ENCODE measurements around the gene NR1H3.

The NR1H3 gene

DNA sequence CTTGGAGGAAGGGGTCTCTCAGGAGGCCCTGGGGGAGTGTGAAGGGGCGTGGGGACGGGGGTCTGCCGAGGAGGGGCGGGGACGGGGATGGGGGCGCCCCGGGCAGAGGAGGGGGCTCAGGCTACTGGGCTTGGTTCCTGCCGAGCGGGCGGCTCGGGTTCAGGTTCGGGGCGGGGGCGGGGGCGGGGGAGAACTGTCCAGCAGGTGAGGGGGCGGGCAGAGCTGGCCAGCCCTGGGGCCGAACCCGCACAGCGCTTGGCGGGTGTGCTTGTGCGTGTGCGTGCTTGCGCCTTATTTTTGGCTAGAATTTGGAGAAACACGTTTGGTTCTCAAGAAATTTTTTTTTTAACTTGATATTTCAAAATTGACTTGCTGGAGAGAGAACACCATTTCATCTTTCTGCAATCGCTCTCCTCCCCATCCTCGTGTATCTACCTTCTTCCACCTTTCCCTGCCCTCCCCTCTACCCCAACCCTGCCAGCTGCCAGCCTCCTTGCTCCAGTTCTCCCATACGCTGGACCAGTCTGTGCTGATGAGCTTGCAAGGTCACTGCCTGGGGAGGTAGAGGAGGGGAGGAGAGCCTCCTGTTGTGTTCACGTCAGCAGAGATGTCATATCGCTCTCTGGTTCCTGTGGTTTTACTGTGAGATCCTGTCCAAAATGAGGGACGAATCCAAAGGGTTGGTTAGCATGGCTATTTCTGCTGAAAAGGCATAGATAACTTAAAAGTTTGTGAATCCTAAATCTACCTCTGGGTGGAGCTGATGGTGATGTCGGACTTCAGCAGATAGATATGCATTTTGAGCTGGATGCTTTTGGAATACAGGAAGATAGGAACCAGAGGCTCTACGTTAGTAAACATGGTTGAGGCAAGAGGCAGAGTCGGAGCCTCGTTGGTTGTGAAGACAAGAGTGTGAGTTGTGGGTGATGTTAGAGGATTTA is 12.8 kb downstream of the NR1H3 start:
- no peak for DNase-seq

GRCh38 chr11:47271328-47271727 is 13.5 kb downstream of the NR1H3 start:
- no peak for DNase-seq

GRCh38 chr11:47271961-47272661 is 14.3 kb downstream of the NR1H3 start:
- peak; percentile 55 for DNase-seq

GRCh38 chr11:47272706-47273105 is 14.9 kb downstream of the NR1H3 start:
- DNase-seq, result no peak

DNA sequence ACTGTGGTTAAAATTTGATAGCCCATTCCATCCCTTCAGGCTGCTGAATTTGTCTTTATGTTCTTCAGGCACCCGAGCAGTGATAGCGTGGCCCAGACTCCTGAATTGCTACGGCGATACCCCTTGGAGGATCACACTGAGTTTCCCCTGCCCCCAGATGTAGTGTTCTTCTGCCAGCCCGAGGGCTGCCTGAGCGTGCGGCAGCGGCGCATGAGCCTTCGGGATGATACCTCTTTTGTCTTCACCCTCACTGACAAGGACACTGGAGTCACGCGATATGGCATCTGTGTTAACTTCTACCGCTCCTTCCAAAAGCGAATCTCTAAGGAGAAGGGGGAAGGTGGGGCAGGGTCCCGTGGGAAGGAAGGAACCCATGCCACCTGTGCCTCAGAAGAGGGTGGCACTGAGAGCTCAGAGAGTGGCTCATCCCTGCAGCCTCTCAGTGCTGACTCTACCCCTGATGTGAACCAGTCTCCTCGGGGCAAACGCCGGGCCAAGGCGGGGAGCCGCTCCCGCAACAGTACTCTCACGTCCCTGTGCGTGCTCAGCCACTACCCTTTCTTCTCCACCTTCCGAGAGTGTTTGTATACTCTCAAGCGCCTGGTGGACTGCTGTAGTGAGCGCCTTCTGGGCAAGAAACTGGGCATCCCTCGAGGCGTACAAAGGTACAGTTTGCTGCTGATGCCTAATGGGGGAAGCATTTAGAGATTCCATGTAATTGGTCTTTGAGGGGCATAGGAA is 16.9 kb downstream of the NR1H3 start:
- DNase-seq, result no peak

DNA sequence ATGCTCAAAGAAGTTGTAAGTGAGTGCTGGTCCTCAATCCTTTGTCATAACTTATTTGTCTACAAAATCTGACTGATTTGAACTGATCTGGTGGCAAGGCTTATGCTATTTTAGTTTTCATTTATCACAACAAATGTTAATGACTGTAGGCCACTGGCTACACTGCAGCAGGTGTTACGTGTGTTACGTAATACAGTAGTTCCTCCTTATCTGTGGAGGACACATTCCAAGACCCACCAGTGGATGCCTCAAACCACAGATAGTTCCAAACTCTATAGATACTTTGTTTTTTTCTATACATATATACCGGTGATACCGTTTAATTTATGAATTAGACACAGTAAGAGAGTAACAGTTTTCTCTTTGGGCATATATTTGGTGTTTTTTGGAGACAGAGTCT is 19.1 kb downstream of the NR1H3 start:
- no peak for DNase-seq

- DNase-seq, result no peak
Observed at GRCh38 chr11:47278058-47278457, 20.3 kb downstream of the NR1H3 start.

DNA sequence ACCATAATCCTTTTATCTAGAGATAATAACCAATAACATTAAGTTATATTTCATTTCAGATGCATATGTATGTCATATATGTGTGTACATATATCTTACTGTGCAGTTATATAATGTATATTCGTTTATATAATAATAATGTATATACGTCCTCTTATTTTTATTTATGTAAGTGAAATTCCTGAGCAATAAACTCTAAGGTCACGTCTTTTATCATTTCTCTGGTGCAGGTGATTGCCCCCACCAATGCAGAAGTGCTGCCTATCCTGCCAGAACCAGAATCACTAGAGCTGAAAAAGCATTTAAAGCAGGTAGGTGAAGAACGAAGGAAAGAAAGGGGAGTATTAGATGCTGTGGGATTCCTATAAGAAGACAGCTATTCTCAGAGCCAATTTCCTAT is 21.0 kb downstream of the NR1H3 start:
- no peak for DNase-seq

DNA sequence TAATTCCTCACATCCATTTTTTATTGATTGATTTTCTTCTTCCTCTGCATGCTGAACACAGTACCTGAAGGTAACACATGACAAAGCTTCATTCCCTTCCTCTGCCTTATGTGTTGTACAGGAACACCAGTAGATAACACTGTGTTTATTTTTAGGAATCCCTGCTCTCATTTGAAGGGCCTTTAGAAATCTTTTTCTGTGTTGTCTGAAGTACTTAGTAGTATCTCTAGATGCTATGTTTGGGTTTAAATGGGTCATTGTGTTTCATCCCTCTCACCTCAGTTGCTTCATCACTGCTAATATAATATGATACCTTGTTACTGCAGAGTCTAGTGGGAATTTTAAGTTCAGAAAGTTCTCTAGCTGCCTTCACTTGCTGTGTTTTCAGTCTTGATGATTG is 22.3 kb downstream of the NR1H3 start:
- DNase-seq, result no peak

DNA sequence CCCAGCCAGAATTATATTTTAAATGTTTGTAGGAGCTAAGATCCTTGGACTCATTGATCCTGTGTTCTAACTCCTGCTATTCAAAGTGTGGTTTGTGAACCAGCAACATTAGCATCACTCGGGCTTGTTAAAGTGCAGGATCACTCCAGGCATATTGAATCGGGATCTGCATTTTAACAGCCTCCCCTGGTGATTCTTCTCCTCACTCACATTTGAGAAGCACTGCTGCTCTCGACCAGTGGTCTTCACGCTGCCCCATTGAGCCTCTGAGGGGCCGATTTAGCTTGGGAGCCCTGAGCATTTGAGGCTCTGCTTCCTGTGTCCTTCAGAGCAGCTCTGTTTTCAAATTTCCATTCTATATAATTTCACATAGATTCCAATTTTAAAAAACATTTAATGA is 23.1 kb downstream of the NR1H3 start:
- no peak for DNase-seq

DNA sequence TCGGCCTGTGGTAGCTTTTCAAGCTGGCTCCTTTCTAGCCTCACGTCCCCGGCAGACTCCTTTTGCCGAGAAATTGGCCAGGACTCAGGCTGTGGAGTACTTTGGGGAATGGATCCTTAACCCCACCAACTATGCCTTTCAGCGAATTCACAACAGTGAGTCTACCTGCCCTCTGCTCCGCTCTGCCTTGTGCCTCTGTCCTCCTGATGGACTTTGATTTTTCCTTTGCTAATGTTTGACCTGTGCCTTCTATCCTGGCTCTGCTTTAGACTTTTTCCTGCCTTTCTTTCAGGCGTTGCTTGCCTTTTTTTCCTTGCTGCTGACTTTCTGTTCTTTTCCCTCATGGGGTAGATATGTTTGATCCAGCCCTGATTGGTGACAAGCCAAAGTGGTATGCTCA is 24.7 kb downstream of the NR1H3 start:
- DNase-seq, result no peak

GRCh38 chr11:47284151-47284550 is 26.4 kb downstream of the NR1H3 start:
- DNase-seq, result no peak

DNA sequence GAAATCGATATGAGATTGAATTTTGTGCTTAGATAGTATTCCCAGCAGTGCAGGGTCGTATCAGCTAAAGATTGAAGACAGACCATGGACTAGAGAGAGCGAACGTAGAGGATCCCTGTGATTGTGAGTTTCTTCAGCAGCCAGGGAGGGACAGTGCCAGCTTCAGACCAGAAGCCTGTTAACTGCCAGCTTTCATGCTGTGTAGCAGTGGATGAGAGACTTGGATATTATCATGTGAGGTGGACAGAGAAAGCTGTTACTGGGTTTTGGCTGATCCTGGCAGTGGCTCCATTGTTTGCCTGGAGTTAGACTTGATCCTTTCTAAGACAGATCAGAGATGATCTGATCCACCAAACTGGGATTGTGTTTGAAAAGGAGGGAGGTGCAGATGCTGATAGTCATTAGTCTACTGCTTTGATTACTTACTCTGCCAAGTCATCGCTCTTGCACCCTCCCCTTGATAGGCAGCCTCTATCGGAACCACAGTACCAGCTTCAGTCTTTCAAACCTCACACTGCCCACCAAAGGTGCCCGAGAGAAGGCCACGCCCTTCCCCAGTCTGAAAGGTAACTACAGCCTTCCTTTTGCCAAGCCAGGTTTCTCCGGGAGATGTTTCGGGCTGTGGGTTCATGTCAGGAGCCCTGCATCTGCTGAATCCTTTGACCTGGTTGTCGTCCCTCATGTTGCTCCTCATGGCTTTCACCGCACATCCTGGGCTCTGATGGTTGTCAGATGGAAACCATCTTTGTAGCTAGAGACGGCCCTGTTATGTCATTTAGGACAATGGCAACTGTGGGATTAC is 28.4 kb downstream of the NR1H3 start:
- no peak for DNase-seq

DNA sequence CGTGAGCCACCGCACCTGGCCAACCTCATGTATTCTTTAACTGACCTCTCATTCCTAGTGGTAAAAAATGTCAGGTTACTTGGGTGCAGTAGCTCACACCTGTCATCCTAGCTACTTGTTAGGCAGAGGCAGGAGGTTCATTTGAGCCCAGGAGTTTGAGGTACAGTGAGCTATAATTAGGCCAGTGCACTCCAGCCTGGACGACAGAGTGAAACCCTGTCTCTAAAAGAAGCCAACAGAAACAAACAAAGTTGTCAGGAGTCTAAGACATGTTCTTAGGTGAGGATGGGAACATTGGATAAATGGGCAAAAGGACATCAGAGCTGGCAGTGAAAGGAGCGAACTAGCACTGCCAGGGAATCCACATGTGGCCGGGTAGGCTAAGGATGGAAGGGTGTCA is 30.3 kb downstream of the NR1H3 start:
- DNase-seq, result no peak

- DNase-seq, result no peak
Observed at GRCh38 chr11:47289856-47290255, 32.1 kb downstream of the NR1H3 start.

GRCh38 chr11:47295385-47295784 is 37.6 kb downstream of the NR1H3 start:
- DNase-seq, result no peak

DNA sequence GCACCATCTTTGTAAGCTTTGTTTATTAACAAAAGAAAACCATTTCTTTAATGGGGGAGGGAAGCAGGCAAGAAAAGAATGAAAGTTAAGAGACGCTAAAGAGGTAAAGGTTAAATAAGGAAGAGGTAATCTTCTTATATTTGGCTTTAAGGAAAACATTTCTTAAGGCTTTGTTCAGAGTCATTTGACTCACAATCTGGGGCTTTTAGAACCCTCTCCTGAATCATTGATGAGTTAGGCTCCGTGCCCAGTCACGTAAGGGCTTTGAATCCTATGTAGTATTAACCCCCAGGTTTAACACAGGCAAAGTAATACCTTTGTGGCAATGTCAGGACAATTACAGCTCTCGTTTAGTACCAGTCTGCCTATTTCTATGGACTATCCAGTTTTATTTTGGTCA is 38.2 kb downstream of the NR1H3 start:
- DNase-seq, result no peak

GRCh38 chr11:47299078-47299477 is 41.3 kb downstream of the NR1H3 start:
- DNase-seq, result no peak

DNA sequence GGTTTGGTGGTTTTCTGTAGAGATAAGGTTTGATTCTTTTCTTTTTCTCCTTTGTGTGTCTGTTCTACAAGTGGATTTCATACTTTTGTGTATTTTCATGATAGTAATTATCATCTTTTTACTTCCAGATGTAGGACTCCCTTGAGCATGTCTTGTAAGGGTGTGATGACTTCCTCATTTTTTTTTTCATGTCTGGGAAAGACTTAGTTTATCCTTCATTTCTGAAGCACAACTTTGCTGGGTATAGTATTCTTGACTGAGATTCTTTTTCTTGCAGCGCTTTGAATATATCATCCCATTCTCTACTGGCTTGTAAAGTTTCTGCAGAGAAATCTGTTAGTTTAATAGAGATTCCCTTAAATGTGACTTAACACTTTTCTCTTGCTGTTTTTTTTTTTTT is 45.1 kb downstream of the NR1H3 start:
- no peak for DNase-seq

GRCh38 chr11:47305734-47306483 is 48.1 kb downstream of the NR1H3 start:
- DNase-seq, result no peak

GRCh38 chr11:47306484-47306844 is 48.7 kb downstream of the NR1H3 start:
- DNase-seq, result no peak

Data from right hindlimb (tissue), 1 donor.